HG02678 (cell line): Measurements from ENCODE around the gene TMEM19.
"Not testable (repeated sequence)": the region's sequence is repeated elsewhere in the genome, so short reads cannot be mapped to it uniquely, and the experiment has no call there.

Experiments
- ATAC-seq: cut with Tn5 transposase; IDR thresholded peaks from one replicate; pipeline ENCODE4 v1.9.1; 2021; ENCODE audit warnings: mild to moderate bottlenecking, moderate library complexity; ENCODE audit not compliant: unreplicated experiment

The TMEM19 gene

DNA sequence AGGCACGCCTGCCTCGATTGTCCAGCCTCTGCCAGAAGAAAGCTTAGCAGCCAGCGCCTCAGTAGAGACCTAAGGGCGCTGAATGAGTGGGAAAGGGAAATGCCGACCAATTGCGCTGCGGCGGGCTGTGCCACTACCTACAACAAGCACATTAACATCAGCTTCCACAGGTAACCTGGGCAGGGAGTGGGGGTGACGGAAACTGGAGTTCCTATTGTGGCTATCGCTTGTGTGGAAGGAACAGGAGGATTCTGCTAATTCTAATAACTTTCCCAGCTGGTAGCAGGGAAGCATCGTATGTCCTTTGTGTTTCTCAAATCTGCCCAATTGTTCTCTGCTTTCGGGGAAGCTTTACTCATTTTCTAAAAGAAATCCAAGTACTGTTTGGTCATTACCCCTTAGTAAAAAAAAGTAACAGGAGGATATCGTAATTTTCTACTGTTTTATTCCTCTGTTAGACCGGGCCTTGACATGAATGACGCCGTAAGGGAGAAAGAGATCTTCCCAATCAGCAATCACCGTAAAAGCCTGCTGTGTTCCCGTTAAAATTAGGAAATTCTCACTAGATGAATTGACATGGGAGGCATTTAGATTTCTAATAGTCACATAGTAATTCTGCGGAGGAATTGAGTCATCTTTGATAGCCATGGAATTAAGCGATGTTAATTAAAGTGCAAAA lies 21.3 kb upstream of the TMEM19 start:
- peak; percentile 14 for ATAC-seq

DNA sequence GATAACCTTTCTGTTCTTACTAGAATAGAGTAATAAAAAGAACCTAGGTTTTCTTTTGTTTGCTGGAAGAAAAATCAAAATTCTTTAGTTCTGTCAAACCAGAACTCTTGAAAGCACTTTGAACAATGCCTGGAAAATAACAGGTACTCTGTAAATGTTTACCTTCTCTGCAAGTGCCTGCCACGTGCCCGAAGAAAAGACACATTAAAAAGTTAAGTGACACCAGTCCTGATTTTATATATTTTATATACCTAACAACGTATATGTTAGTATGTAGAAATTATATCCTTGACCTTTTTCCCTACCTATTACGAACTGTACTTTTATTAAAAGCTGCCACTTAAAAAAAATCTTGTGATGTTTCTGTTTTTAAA lies 20.8 kb upstream of the TMEM19 start:
- ATAC-seq = no peak

DNA sequence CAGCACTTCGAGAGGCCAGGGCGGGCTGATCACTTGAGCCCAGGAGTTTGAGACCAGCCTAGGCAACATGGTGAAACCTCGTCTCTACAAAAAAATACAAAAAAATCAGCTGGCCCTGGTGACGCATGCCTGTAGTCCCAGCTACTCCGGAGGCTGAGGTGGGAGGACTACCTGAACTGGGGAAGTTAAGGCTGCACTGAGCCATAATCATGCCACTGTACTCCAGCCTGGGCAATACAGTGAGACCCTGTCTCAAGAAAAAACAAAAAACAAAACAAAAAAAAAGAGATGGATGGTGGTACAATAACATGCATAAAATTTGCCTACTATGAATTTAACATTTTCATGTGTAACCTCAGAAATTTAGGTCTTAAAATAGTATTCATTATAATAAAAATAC lies 19.6 kb upstream of the TMEM19 start:
- ATAC-seq = no peak

DNA sequence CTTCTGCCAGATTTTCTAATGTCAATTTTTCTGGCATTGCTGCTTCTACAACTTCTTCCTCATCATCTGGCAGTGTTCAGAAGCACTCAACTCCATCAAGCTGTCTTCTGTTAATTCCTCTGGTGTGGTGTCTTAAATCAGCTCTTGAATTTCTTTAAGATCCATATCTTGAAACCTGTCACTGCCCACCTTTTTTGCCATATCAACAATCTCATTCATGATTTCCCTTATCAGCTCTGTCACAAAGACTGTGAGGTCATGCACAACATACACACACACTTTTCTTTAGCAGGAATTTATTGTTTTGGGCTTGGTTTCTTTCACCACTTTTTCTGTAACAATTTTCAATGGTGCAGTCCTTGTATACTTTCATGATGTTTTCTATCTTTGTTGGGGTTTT lies 14.6 kb upstream of the TMEM19 start:
- ATAC-seq = no peak

DNA sequence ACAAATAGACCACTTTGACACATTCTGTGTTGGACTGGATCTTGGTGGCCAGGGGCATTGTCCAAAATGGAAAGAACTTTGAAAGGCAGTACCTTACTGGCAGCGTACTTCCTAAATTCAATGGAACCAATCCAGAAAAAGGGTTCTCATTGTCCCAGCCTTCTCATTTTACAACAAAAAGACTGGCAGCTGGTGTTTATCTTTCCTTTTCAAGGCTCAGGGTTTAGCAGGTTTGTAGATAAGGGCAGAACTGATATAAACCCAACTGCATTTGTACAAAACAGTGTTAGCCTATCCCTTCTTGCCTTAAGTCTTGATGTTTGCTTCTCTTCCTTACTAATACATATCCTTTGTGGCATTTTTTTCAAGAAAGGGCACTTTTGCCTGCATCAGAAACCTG lies 14.1 kb upstream of the TMEM19 start:
- no peak for ATAC-seq

DNA sequence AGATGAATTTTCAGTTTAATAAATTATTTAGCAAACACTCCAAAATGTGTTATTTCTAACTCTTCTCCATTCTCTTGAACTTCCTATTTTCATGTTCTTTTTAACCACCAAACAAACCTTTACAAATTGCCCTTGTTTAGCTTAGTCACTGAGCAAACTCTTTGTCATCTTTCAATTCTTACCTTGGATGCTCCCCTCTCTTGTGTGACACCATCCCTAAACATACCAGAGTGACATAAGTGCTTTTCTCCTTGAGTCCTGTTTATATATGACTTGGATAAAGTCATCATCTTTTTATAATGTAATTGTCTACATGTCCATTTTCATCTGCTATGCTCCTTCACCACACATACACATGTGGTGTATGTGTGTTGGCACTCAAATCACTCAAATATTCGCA lies 3.4 kb upstream of the TMEM19 start:
- no peak for ATAC-seq

DNA sequence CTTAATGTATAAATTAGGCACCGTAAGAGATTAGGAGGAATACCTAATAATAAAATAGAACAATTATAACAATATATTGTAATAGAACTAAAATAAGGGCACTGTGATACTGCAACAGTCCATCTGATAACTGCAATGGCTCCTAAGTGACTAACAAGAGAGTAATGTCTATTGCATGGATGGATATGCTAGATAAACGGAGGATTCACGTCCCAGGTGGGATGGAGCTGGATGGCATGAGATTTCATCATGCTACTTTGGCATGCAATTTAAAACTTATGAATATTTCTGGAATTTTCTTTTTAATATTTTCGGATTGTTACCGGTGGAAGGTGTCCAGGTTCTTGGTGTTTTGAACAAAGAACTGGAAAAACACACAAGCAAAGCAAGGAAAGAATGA lies 2.2 kb upstream of the TMEM19 start:
- no peak for ATAC-seq

DNA sequence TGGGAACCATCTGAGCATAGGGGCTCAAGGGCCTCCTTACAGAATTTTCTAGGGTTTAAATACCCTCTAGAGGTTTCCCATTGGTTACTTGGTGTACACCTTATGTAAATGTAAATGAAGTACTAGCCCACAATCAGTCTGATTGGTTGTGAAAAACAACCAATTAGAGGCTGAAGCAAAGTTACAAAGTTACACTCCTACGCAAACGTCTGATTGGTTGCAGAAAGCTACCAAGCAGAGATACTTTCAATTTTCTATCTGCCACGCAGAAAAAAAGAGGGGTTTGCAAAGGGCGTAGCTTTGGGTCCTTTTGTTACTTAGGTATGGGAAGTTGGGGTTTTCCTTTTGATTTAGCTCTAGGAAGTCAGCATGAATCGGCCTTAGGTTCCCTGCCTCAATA lies 1.8 kb upstream of the TMEM19 start:
- ATAC-seq = no peak

DNA sequence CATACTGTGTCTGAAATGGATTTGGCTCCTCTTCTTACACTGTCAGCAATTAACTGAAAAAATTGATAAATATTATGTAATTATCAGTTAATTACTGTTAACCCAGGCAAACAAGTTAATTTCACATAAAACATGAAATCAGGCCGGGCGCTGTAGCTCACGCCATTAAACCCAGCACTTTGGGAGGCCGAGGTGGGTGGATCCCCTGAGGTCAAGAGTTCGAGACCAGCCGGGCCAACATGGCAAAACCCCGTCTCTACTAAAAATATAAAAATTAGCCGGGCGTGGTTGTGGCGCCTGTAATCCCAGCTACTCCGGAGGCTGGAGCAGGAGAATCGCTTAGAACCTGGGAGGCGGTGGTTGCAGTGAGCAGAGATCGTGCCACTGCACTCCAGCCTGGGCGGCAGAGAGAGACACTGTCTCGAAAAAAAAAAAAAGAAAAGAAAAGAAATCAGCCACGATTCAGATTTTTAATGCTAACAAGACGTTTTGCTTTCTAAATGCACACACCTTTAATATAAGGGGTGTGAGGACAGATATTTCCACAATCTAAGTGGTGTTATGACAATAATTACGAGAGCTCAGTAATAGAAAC lies 473 bp upstream of the TMEM19 start:
- no peak for ATAC-seq

DNA sequence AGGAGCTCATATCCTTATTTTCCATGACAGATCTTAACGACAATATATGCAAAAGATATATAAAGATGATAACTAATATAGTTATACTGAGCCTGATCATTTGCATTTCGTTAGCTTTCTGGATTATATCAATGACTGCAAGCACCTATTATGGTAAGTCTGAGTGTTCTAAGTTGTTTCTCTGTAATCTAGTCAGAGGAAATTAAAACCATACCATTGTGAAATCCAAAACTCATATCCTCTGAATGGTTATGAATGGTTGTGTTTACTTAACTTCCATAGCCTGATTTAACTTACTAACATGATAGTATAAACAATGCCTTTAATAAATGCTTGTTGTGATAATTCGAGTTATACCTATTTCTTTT lies 760 bp downstream of the TMEM19 start:
- no peak for ATAC-seq

DNA sequence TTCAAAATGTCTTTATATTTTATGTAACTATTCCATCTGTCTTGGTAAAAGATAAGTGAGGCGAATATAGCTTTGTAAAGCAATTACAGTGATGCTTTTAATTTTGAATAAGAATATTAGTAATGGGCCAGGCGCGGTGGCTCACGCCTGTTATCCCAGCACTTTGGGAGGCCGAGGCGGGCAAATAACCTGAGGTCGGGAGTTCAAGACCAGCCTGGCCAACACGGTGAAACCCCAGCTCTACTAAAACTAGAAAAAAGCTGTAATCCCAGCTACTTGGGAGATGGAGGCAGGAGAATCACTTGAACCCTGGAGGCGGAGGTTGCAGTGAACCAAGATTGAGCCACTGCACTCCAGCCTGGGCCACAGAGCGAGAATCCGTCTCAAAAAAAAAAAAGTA lies 1.3 kb downstream of the TMEM19 start:
- not testable (repeated sequence) for ATAC-seq

DNA sequence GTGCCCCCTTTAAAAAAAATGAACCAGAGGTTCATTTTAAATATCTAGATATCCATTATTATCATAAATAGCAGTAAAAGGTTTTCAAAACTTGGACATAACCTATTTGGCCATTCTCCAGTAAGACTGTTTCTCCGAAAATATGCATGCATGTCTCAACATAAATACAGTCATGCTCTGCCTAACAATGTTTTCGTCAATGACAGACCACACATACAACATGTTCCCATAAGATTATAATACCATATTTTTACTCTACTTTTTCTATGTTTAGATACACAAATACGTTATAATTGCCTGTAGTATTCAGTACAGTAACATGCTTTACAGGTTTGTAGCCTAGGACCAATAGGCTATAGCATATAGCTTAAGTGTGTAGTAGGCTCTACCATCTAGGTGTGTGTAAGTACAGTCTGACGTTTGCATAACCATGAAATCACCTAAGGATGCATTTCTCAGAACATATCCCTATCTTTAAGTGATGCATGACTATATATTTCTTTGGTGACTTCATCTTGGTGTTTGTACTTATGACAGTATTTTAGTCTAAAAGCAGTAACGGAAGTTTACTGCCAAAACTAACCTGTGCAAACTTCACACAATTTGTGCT lies 3.2 kb downstream of the TMEM19 start:
- no peak for ATAC-seq

DNA sequence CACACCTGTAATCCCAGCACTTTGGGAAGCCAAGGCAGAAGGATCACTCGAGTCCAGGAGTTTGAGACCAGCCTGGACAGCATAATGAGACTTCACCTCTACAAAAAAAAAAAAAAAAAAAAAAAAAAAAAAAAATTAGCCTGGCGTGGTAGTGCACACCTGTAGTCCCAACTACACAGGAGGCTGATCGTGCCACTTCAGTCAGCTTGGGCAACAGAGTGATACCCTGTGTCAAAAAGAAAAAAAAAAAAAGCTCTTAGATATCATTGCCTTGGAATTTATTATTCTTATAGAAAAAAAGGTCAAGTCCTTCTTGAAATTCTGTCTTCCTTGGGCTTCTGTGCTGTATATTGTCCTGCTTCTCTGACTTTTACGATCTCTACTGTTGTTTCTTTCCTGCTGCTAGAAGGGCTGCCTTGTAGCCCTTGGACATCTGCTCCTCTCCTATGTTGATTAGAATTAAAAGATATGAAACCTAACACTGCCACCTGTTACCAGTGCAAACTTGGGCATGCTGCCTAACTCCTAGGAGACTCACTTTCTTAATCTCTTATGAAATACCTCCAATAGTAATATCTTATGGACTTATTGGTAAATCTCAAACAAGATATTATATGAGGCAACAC lies 5.7 kb downstream of the TMEM19 start:
- ATAC-seq = no peak

DNA sequence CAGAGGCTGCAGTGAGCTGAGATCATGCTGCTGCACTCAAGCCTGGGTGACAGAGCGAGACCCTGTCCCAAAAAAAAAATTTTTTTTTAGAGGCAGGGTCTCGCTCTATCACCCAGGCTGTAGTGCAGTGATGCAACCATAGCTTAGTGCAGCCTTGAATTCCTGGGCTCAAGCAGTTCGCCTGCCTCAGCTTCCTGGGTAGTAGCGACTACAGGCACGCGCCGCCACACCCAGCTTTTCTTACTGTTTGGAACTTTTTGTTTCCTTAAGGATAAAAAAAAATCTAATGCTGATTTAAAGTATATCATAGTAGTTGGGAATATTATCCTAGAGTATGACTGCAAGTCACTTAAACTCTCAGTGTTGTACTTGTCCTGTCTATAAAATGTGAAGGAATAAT lies 7.2 kb downstream of the TMEM19 start:
- no peak for ATAC-seq

DNA sequence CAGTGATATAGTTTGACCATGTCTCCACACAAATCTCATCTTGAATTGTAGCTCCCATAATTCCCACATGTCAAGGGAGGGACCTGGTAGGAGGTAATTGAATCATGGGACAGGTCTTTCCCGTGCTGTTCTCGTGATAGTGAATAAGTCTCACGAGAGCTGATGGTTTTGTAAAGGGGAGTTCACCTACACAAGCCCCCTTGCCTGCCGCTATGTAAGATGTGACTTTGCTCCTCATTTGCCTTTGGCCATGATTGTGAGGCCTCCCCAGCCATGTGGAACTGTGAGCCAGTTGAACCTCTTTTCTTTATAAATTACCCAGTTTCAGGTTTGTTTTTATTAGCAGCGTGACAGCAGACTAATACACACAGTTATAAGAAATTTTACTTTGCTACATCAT lies 7.8 kb downstream of the TMEM19 start:
- peak; percentile 9 for ATAC-seq

DNA sequence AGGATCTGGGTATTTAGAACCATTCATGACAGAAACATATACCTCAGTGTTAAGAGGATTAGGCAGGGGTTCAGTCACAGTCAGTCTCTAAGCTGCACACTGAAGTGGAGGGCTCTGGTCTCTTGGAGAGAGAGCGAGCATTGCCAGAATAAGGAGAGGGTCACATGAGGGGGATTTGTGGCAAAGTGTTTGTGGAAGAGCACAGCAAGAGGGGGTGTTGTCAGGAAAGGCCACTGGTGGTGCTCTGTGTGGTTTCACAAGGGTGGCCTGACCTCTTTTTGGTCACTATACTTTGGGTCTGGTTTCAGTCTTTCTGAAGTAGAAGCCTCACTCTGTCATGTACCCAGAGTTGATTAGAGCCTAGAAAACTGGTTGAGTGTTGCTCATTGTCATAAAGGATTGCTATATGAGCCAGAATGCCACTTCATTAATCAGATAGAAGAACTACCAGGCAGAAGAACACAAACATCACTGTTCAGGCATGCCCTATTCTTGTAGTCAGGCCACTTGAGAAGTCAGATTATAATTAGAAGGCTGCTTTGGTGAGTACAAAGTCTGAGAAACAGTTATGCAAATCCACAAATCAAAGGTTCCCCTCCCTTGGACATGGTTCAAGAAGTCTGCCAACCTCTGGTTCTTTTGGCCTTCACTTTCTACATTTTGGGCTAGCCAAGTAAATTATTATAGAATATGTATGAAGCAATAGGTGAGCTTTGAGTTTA lies 8.4 kb downstream of the TMEM19 start:
- peak; percentile 90 for ATAC-seq

DNA sequence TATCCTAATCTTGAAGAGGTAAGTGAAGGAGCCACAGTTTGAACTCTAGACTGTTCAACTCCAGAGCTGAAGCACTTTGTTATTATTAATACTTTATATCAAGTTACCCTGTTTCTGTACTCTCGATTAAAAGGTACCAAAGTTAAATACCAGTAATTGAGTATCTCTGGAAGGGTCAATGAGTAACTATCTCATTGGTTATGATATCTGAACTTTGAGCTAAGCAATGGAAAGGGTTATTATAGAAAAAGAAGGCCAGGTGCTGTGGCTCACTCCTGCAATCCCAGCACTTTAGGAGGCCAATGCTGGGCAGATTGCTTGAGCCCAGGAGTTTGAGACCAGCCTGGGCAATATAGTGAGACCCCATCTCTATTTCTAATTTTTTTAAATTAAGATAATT lies 9.9 kb downstream of the TMEM19 start:
- no peak for ATAC-seq

DNA sequence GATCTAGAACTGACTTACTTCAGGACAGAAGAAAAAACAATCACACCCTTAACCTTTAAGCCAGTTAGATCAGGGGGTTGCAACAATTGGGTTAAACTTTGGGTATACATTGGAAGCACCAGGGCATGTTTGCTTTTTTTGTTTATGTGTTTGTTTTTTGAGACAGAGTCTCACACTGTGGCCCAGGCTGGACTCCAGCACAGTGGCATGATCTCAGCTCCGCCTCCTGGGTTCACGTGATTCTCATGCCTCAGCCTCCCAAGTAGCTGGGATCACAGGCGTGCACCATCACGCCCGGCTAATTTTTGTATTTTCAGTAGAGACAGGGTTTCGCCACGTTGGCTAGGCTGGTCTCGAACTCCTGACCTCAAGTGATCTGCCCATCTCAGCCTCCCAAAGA lies 16.3 kb downstream of the TMEM19 start:
- ATAC-seq = not testable (repeated sequence)

DNA sequence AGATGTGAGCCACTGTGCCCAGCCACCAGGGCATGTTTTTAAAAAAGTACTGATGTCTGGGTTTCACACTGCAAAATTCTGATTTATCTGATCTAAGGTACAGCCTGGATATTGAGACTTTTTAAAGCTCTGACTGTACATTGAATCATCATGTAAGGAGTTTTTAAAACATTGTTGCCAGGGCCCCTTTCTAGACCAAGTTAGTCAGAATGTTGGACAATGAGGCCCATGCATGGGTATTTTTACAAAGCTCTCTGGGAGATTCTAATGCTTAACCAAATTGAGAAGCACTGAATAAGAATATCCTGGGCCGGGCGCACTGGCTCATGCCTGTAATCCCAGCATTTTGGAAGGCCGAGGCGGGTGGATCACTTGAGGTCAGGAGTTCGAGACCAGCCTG lies 16.7 kb downstream of the TMEM19 start:
- no peak for ATAC-seq

DNA sequence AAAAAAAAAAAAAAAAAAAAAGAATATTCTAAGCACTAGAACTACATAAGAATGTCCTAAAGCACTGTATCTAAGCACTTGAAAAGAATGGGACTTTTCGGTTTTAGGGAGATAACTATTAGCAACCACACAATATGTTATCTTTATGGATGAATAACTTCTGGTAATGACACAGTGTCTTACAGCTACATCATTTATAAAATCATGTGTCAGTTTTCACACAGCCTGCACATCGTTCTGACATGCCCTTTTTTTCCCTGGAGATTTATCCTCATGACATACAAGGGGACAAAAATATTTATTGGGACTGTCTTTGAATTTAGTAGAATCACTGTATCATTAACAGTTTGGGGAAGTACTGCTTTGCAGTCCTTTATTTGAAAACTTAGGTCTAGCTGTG lies 17.3 kb downstream of the TMEM19 start:
- ATAC-seq = no peak

DNA sequence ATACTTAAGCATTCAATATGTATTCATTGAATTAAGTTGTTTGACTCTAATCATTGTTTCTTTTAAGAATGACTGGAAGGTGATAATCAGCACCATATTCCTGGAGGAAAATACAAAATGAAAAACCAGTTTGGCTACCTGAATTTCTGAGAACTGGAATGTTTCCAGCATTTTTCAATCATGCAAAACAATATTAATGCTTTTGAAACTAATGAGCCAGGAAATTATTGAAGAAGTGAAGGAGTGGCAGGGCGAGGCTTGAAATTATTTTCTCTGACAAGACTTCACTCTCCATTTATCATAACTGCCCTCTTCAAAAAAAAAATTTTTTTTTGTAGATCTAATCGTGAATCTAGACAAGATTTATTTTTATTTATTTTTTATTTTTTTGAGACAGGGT lies 19.0 kb downstream of the TMEM19 start:
- ATAC-seq = no peak

DNA sequence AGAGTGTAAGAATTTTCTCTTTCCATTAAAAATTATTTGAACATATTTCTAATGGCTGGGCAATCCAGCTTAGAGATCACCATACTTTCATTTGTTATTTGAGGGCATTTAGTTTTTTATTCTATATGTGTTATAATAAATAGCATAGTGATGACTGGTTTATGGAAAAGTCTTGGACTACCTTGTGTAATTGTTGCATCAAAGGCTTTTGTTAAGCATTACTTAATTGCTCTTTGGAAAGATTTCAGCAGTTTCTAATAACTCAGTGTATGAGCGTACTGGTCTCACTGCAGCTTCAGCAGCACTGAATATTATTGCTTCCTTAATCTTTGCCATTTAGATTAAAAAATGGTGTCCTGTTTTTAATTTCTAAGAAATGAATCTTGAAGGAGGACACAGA lies 22.8 kb downstream of the TMEM19 start:
- ATAC-seq = no peak
